DMS53 (cell line): ENCODE measurements around the gene ARPC5.
"Not testable (repeated sequence)": the region's sequence is repeated elsewhere in the genome, so short reads cannot be mapped to it uniquely, and the experiment has no call there.

Experiments
- DNase-seq: peaks from one replicate; lab custom pipeline; 2025; lab: John Stamatoyannopoulos, UW

Gene ARPC5

GRCh38 chr1:183646776-183647175 lies 11.2 kb upstream of the ARPC5 start:
- no peak for DNase-seq

GRCh38 chr1:183645531-183645930 lies 9.9 kb upstream of the ARPC5 start:
- DNase-seq: no peak

- no peak for DNase-seq
Measured at GRCh38 chr1:183642166-183642565, 6.6 kb upstream of the ARPC5 start.

- no peak for DNase-seq
Measured at GRCh38 chr1:183640193-183640592, 4.6 kb upstream of the ARPC5 start.

- no peak for DNase-seq
Measured at GRCh38 chr1:183638649-183639387, 3.2 kb upstream of the ARPC5 start.

GRCh38 chr1:183636783-183637182 lies 1.2 kb upstream of the ARPC5 start:
- peak; percentile 67 for DNase-seq

GRCh38 chr1:183636334-183636682 lies 725 bp upstream of the ARPC5 start:
- no peak for DNase-seq

GRCh38 chr1:183635099-183635605 lies 431 bp downstream of the ARPC5 start:
- peak; percentile 75 for DNase-seq

GRCh38 chr1:183634429-183635065 lies 1.0 kb downstream of the ARPC5 start:
- peak; percentile 30 for DNase-seq

GRCh38 chr1:183633676-183634343 lies 1.8 kb downstream of the ARPC5 start:
- DNase-seq: peak; percentile 61

- DNase-seq: no peak
Measured at GRCh38 chr1:183632964-183633363, 2.6 kb downstream of the ARPC5 start.

- DNase-seq: no peak
Measured at GRCh38 chr1:183632114-183632513, 3.5 kb downstream of the ARPC5 start.

GRCh38 chr1:183630748-183631147 lies 4.8 kb downstream of the ARPC5 start:
- no peak for DNase-seq

GRCh38 chr1:183628537-183628936 lies 7.0 kb downstream of the ARPC5 start:
- DNase-seq: no peak

- DNase-seq: not testable (repeated sequence)
Measured at GRCh38 chr1:183626236-183626635, 9.3 kb downstream of the ARPC5 start.

GRCh38 chr1:183622884-183623785 lies 12.4 kb downstream of the ARPC5 start:
- peak; percentile 84 for DNase-seq

GRCh38 chr1:183622013-183622412 lies 13.6 kb downstream of the ARPC5 start:
- no peak for DNase-seq

- no peak for DNase-seq
Measured at GRCh38 chr1:183620311-183620710, 15.3 kb downstream of the ARPC5 start.

GRCh38 chr1:183619781-183620180 lies 15.8 kb downstream of the ARPC5 start:
- DNase-seq: no peak

- not testable (repeated sequence) for DNase-seq
Measured at GRCh38 chr1:183618202-183618601, 17.4 kb downstream of the ARPC5 start.

GRCh38 chr1:183612975-183613374 lies 22.6 kb downstream of the ARPC5 start:
- not testable (repeated sequence) for DNase-seq

- no peak for DNase-seq
Measured at GRCh38 chr1:183612407-183612806, 23.2 kb downstream of the ARPC5 start.
